HCT116 (cell line): Measurements from ENCODE around the gene TMEM26.

Experiments used
- CEBPB ChIP-seq: IDR thresholded peaks from 2 replicates; pipeline ENCODE4 v1.6.1; 2012; ENCODE audit warnings: low read depth
- CTCF ChIP-seq, 3 experiments: fragments of 200-600 bp in 1 of 3; sonication (generic) in 1 of 3; IDR thresholded peaks in 2 of 3; conservative IDR thresholded peaks in 1 of 3; 2 replicates each; pipeline ENCODE4 v1.5.1; 2012 to 2017; ENCODE audit warnings: low read depth in 2 of 3, low read length in 2 of 3, antibody characterized with exemption in 1 of 3, borderline replicate concordance in 1 of 3, control low read depth in 1 of 3, mild to moderate bottlenecking in 1 of 3, mixed read lengths in 1 of 3, mixed run types in 1 of 3, moderate library complexity in 1 of 3; ENCODE audit not compliant: insufficient read depth in 1 of 3
- EZH2 ChIP-seq: fragments of 200-600 bp; sonication (generic); IDR thresholded peaks from 2 replicates; pipeline ENCODE4 v1.6.1; 2017; ENCODE audit warnings: antibody characterized with exemption, mixed run types
- EZH2phosphoT487 ChIP-seq: fragments of 200-600 bp; IDR thresholded peaks from 2 replicates; pipeline ENCODE4 v1.6.1; 2018; ENCODE audit warnings: antibody characterized with exemption, borderline replicate concordance
- POLR2A ChIP-seq: IDR thresholded peaks from 2 replicates; pipeline ENCODE4 v1.7.0; 2011; ENCODE audit warnings: borderline replicate concordance; ENCODE audit not compliant: insufficient read depth, insufficient read length; ENCODE audit errors: extremely low read depth
- POLR2AphosphoS5 ChIP-seq: IDR thresholded peaks from 2 replicates; pipeline ENCODE4 v1.6.1; 2011; ENCODE audit warnings: mild to moderate bottlenecking, low read depth, low read length, moderate library complexity
- RAD21 ChIP-seq: IDR thresholded peaks from 2 replicates; pipeline ENCODE4 v1.6.1; 2012; ENCODE audit warnings: low read depth, mild to moderate bottlenecking
- ZNF274 ChIP-seq: fragments of 200-500 bp; sonication (Bioruptor generic); IDR thresholded peaks from 2 replicates; pipeline ENCODE4 v1.6.1; 2014; ENCODE audit warnings: mild to moderate bottlenecking, low read depth, low read length, inconsistent platforms

GRCh38 chr10:61415824-61416223 is 37.4 kb downstream of the TMEM26 start:
- TF ChIP-seq EZH2 (no peak), CTCF (IDR thresholded peaks at IDR 0.05 in 2 of 3, conservative IDR thresholded peaks at IDR 0.05 in 1 of 3; ENCODE audit: borderline replicate concordance in 1 of 3, insufficient read depth in 1 of 3, low read depth in 2 of 3, low read length in 2 of 3) (no peak), EZH2phosphoT487 (no peak), POLR2AphosphoS5 (no peak), POLR2A (no peak), CEBPB (no peak), ZNF274 (no peak), RAD21 (no peak)
